Measurements from ENCODE around the gene SMC1B.
A peak's percentile ranks its signal among the peaks of the same experiment; 100 is the strongest.
"Not testable (repeated sequence)": the region's sequence is repeated elsewhere in the genome, so short reads cannot be mapped to it uniquely, and the experiment has no call there.

The SMC1B gene

DNA sequence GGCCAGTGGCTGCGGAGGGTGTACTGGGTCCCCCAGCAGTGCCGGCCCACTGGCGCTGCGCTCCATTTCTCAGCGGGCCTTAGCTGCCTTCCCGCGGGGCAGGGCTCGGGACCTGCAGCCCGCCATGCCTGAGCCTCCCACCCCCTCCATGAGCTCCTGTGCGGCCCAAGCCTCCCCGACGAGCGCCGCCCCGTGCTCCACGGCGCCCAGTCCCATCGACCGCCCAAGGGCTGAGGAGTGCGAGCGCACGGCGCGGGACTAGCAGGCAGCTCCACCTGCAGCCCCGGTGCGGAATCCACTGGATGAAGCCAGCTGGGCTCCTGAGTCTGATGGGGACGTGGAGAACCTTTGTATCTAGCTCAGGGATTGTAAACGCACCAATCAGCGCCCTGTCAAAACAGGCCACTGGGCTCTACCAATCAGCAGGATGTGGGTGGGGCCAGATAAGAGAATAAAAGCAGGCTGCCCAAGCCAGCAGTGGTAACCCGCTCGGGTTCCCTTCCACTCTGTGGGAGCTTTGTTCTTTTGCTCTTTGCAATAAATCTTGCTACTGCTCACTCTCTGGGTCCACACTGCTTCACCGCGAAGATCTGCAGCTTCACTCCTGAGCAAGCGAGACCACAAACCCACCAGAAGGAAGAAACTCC, 23.6 kb upstream of the SMC1B start:
- H3K4me1 ChIP-seq (ENCODE audit: insufficient read depth, low read length); H3K4me3 ChIP-seq (ENCODE audit: low read length); H3K36me3 ChIP-seq (ENCODE audit: insufficient read depth, low read length); H3K27me3 ChIP-seq (ENCODE audit: insufficient read depth, low read length); H3K9me3 ChIP-seq (ENCODE audit: low read length); H2AFZ ChIP-seq (ENCODE audit: low read depth, low read length): not testable (repeated sequence)

DNA sequence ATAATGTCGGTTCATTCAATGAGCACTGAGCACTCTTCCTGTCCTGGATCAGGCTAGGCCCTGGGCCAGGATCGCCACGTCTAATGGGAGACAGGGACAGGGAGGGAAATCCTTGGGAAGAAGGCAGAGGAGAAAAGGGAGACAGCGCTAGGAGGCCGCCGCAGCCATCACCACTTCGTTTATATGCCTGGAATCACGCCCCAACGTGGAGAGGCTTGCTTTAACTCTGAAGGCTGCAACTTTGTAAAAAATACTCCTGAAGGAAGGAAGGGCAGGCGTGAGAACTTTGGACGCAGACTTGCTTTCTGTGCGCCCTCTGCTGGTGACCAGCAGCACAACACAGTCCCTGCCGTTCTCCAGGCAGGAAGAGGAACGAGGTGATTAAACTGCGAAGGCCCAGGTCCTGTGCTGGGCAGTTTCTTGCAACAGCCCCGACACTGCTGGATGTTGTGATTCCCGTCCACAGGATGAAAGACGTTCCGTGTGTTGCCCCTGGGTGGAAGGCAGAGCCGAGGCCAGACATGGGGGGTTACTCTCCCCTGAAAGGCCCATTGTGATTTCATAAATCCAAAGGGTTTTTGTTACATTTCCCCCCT, 22.2 kb upstream of the SMC1B start:
- Histone ChIP-seq H3K36me3 (ENCODE audit: insufficient read depth, low read length) (no peaks in the 10 kb centered on the region), H3K9me3 (ENCODE audit: low read length) (no peaks in the 10 kb centered on the region), H3K4me1 (ENCODE audit: insufficient read depth, low read length) (peaks cover 5% of the 10 kb centered on the region), H3K4me3 (ENCODE audit: low read length) (no peak overlapping the region), H3K27me3 (ENCODE audit: insufficient read depth, low read length) (no peaks in the 10 kb centered on the region), H2AFZ (ENCODE audit: low read depth, low read length) (peak overlapping the region; percentile 22)

DNA sequence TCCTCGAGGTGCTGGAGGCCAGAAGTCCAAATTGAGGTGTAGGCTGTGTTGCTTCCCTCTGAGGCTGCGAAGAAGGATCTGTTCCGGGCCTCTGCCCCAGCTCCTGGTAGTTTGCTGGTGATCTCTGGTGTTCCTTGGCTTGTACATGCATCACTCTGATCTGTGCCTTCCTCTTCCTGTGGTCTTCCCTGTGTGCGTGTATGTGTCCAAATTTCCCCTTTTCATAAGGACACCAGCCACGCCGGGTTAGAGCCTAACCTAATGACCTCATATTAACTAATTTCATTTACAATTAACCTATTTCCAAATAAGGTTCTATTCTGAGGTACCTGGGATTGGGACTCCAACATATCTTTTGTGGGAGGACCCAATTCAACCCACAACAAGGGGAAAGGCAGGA, 21.6 kb upstream of the SMC1B start:
- Histone ChIP-seq H3K36me3 (ENCODE audit: insufficient read depth, low read length) (no peaks in the 10 kb centered on the region), H3K27me3 (ENCODE audit: insufficient read depth, low read length) (peaks cover under 1% of the 10 kb centered on the region), H3K9me3 (ENCODE audit: low read length) (no peaks in the 10 kb centered on the region), H3K4me3 (ENCODE audit: low read length) (no peak overlapping the region), H2AFZ (ENCODE audit: low read depth, low read length) (peak overlapping the region; percentile 22), H3K4me1 (ENCODE audit: insufficient read depth, low read length) (peaks cover 5% of the 10 kb centered on the region)

GRCh38 chr22:45430871-45431270, 17.5 kb upstream of the SMC1B start:
- peaks cover 5% of the 10 kb centered on the region for H3K4me1 ChIP-seq (ENCODE audit: insufficient read depth, low read length)
- H2AFZ ChIP-seq (ENCODE audit: low read depth, low read length): no peak overlapping the region
- H3K27me3 ChIP-seq (ENCODE audit: insufficient read depth, low read length): peaks cover 8% of the 10 kb centered on the region
- H3K9me3 ChIP-seq (ENCODE audit: low read length): no peaks in the 10 kb centered on the region
- no peak overlapping the region for H3K4me3 ChIP-seq (ENCODE audit: low read length)
- H3K36me3 ChIP-seq (ENCODE audit: insufficient read depth, low read length): no peaks in the 10 kb centered on the region

- Histone ChIP-seq H3K36me3 (ENCODE audit: insufficient read depth, low read length) (no peaks in the 10 kb centered on the region), H2AFZ (ENCODE audit: low read depth, low read length) (no peak overlapping the region), H3K27me3 (ENCODE audit: insufficient read depth, low read length) (peaks cover 8% of the 10 kb centered on the region), H3K9me3 (ENCODE audit: low read length) (no peaks in the 10 kb centered on the region), H3K4me1 (ENCODE audit: insufficient read depth, low read length) (peaks cover under 1% of the 10 kb centered on the region), H3K4me3 (ENCODE audit: low read length) (no peak overlapping the region)
Observed at GRCh38 chr22:45429981-45430775, 16.8 kb upstream of the SMC1B start.

DNA sequence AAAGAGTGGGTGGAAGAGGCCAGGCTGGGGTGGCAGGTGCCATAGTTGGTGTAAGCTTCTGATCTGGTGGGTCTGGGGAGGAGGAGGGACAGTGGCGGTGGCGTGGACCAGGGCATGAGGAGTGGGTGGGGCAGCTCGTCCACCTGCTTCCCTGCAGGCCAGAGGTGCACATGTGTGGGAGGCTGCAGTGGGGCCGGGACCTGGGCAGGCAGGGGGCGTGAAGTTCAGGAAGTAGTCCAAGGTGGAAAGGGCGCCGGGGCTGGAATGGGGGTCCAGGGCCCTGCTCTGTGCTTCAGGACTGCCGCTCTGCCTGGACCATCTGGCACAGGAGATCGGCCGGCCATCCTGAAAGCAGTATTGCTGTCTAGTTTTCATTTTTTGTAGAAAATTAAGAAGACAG, 16.0 kb upstream of the SMC1B start:
- Histone ChIP-seq H3K4me1 (ENCODE audit: insufficient read depth, low read length) (no peaks in the 10 kb centered on the region), H3K4me3 (ENCODE audit: low read length) (no peak overlapping the region), H3K36me3 (ENCODE audit: insufficient read depth, low read length) (no peaks in the 10 kb centered on the region), H3K9me3 (ENCODE audit: low read length) (no peaks in the 10 kb centered on the region), H2AFZ (ENCODE audit: low read depth, low read length) (no peak overlapping the region), H3K27me3 (ENCODE audit: insufficient read depth, low read length) (peaks cover 8% of the 10 kb centered on the region)

- Histone ChIP-seq H3K4me3 (ENCODE audit: low read length) (no peak overlapping the region), H3K27me3 (ENCODE audit: insufficient read depth, low read length) (peaks cover 8% of the 10 kb centered on the region), H3K4me1 (ENCODE audit: insufficient read depth, low read length) (no peaks in the 10 kb centered on the region), H2AFZ (ENCODE audit: low read depth, low read length) (no peak overlapping the region), H3K9me3 (ENCODE audit: low read length) (no peaks in the 10 kb centered on the region), H3K36me3 (ENCODE audit: insufficient read depth, low read length) (no peaks in the 10 kb centered on the region)
Observed at GRCh38 chr22:45428391-45429385, 15.3 kb upstream of the SMC1B start.

DNA sequence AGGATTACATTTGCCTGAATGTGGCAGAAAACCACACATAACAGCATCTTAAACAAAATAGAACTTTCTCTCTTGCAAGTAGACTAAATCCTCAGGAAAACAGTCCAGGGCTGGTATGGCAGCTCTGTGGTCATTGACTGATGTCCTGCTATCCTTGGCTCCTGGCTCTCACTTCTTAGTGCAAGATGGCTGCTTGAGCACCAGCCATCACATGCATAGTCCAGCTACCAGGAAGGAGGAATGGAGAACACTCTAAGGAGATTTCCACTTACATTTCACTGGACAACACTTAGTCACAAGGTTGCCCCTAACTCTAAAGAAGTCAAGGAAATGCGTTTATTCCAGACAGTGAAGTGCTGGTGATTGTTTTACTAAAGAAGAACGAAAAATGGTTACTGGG, 13.7 kb upstream of the SMC1B start:
- Histone ChIP-seq H3K4me1 (ENCODE audit: insufficient read depth, low read length) (no peaks in the 10 kb centered on the region), H2AFZ (ENCODE audit: low read depth, low read length) (no peak overlapping the region), H3K27me3 (ENCODE audit: insufficient read depth, low read length) (peaks cover 8% of the 10 kb centered on the region), H3K4me3 (ENCODE audit: low read length) (no peak overlapping the region), H3K9me3 (ENCODE audit: low read length) (no peaks in the 10 kb centered on the region), H3K36me3 (ENCODE audit: insufficient read depth, low read length) (no peaks in the 10 kb centered on the region)

- peaks cover 8% of the 10 kb centered on the region for H3K27me3 ChIP-seq (ENCODE audit: insufficient read depth, low read length)
- H3K4me3 ChIP-seq (ENCODE audit: low read length): no peak overlapping the region
- no peaks in the 10 kb centered on the region for H3K4me1 ChIP-seq (ENCODE audit: insufficient read depth, low read length)
- H3K9me3 ChIP-seq (ENCODE audit: low read length): no peaks in the 10 kb centered on the region
- H3K36me3 ChIP-seq (ENCODE audit: insufficient read depth, low read length): no peaks in the 10 kb centered on the region
- no peak overlapping the region for H2AFZ ChIP-seq (ENCODE audit: low read depth, low read length)
Observed at GRCh38 chr22:45426387-45426786, 13.0 kb upstream of the SMC1B start.

DNA sequence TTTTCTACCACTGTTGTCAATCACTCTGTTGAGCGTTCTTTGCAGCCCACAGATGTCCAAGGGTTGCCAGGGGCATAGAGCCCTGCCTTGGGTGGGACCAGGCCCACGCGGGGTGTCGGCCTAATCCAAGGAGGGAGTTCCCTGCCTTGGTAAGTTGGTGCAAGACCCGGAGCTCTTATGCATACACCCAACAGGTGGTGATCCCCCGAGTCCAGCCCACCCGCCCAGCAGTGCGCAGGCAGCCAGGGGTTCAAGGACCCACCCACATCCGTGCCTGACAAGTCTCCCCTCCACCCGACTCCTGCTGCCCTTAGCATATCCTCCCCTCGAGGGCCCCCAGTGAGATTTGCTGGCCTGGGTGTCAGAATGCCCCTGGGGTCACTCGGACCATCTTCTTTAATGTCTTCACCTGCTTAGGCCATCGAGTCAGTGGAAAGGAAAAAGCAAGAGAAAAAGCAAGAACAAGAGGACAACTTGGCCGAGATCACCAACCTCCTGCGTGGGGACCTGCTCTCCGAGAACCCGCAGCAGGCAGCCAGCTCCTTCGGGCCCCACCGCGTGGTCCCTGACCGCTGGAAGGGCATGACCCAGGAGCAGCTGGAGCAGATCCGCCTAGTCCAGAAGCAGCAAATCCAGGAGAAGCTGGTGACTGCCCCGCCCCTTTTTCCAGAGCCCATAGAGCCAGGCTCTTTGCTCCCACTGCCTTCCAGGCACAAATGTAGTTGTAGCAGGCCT, 12.3 kb upstream of the SMC1B start:
- no peaks in the 10 kb centered on the region for H3K36me3 ChIP-seq (ENCODE audit: insufficient read depth, low read length)
- H2AFZ ChIP-seq (ENCODE audit: low read depth, low read length): no peak overlapping the region
- H3K4me3 ChIP-seq (ENCODE audit: low read length): no peak overlapping the region
- H3K4me1 ChIP-seq (ENCODE audit: insufficient read depth, low read length): no peaks in the 10 kb centered on the region
- H3K9me3 ChIP-seq (ENCODE audit: low read length): no peaks in the 10 kb centered on the region
- H3K27me3 ChIP-seq (ENCODE audit: insufficient read depth, low read length): peaks cover 8% of the 10 kb centered on the region

DNA sequence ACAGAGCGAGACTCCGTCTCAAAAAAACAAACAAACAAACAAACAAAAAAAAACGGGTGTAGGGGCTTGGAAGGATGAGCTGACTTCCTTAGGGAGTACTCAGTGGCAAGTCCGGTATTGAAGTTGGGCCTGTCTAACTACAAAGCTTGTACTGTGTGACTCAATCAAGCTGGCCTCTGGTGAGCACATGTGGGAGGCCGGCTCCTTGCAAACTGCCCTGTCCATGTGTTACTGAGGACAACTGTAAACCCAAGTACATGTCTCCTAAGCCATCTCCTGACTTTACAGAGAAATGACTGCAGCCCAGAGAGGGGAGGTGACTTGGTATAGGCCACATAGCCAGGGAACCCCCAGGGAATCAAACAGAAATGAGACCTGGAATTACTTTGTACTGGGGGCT, 11.7 kb upstream of the SMC1B start:
- Histone ChIP-seq H3K27me3 (ENCODE audit: insufficient read depth, low read length) (peaks cover 8% of the 10 kb centered on the region), H2AFZ (ENCODE audit: low read depth, low read length) (no peak overlapping the region)

DNA sequence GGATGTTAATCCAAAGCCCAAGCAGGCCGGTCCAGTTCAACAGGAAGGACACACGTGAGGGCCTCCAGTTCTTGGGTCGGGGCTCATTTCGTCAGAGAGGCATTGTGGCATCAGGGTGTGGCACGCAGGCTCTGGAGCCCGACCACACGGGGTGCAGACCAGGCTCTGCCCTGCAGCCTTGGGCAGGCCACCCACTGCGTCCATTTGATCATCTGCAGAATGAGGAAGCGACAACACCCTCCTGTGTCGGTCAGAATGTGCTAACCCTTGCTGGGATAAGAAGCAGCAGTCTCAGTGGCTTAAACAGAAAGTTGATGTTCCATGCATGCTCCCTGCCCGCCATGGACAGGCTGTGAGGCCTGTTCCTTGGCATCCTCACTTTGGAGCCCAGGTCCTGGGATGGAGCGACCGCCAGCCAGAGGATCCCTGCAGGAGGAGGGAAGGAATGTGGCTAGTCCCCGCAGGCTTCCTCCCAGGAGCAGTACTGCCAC, 10.9 kb upstream of the SMC1B start:
- Histone ChIP-seq H3K4me3 (ENCODE audit: low read length) (no peak overlapping the region), H3K4me1 (ENCODE audit: insufficient read depth, low read length) (no peaks in the 10 kb centered on the region), H2AFZ (ENCODE audit: low read depth, low read length) (no peak overlapping the region), H3K27me3 (ENCODE audit: insufficient read depth, low read length) (peaks cover 4% of the 10 kb centered on the region), H3K9me3 (ENCODE audit: low read length) (no peaks in the 10 kb centered on the region), H3K36me3 (ENCODE audit: insufficient read depth, low read length) (no peaks in the 10 kb centered on the region)

More for the DNA sequence above, 11.7 kb upstream of the SMC1B start:
- Histone ChIP-seq H3K4me1 (ENCODE audit: insufficient read depth, low read length) (no peaks in the 10 kb centered on the region), H3K9me3 (ENCODE audit: low read length) (no peaks in the 10 kb centered on the region), H3K36me3 (ENCODE audit: insufficient read depth, low read length) (no peaks in the 10 kb centered on the region), H3K4me3 (ENCODE audit: low read length) (no peak overlapping the region)

Measured in neuron (in vitro differentiated cells).